NCI-H1417 (cell line): ENCODE results near the gene BIN2.

Experiments used
- DNase-seq, 3 experiments: peaks; one replicate each; lab custom pipeline; 2025; lab: John Stamatoyannopoulos, UW

Gene BIN2

DNA sequence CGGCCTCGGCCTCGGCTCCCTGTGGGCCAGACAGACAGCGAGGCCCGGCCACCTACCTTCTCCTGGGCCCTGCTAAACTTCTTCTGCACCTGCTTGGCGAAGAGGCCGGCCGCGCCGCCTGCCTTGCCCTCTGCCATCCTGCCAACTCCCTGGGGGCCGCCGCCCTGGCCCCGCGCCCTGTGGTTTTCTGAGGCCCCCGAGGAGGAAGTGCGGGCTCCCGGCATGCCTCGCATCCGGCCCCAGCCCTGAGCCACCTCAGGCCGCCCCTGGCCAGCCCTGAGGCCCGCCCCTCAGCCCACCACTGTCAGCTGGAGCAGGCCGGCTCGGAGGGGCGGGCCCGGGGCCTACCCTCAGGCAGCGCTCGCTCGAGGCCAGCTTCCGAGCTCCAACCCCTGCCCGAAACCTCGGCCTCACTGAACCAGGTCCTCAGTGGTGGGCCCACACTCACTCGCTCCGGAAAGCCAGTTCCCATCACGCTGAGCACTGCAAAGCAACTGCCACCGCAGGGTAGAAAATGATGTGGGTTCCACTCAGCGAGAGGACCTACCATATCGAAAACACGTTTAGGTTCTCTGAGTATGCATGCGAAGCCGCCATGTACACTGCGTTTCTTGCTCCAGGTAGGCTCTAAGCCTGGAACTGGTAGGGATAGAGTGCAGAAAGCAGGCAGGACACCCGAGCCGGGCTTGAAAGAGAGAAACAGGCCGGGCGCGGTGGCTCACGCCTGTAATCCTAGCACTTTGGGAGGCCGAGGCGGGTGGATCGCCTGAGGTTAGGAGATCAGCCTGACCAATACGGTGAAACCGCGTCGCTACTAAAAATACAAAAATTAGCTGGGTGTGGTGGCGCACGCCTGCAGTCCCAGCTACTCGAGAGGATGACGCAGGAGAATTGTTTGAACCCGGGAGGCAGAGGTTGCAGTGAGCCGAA is at the start of gene BIN2:
BIN2 (minus strand) TSS at position 209 of the 930 bp plus-strand sequence; CDS start at position 137, 72 bp downstream.
- DNase-seq, result no peak

DNA sequence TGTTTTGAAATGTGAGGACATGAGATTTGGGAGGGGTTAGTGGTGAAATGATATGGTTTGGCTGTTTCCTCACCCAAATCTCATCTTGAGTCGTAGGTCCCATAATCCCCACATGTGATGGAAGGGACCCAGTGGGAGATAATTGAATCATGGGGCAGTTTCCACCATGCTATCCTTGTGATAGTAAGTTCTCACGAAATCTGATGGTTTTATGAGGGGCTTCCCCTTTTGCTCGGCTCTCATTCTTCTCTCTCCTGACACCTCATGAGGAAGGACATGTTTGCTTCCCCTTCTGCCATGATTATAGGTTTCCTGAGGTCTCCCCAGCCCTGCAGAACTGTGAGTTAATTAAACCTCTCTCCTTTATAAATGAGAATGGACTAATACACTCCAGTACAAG is 49.2 kb upstream of the BIN2 start:
- no peak for DNase-seq

DNA sequence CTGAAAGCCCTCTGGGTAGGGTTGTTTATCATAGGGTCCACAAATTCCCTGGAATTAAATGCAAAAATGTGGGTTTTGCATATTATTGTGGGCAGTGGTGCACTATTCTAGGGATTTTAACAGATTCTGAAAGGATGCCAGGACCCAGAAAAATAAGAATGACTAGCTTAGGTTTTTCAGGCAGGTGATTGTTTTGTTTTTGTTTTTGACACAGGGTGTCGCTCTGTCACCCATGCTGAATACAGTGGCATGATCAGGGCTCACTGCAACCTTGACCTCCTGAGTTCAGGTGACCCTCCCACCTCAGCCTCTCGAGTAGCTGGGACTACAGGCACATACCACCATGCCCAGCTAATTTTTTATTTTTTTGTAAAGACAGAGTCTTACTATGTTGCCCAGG is 48.0 kb upstream of the BIN2 start:
- DNase-seq, result no peak

- DNase-seq, result peak; percentile 30 to 92 (median 65)
Observed at GRCh38 chr12:51371295-51371953, 47.5 kb upstream of the BIN2 start.

DNA sequence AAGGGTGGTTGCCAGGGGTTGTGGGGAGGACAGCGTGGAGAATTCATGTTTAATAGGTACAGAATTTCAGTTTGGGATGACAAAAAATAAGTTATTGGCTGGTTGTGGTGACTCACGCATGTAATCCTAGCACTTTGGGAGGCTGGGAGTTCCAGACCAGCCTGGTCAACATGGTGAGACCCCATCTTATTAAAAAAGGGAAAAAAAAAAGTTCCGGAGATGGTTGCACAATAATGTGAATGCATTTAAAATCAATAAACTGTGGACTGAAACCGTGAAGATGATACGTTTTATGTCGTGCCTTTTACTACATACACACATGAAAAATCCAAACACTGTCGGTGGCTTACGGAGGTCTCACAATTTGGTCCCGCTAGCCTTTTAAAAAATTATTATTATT is 46.7 kb upstream of the BIN2 start:
- DNase-seq, result no peak

DNA sequence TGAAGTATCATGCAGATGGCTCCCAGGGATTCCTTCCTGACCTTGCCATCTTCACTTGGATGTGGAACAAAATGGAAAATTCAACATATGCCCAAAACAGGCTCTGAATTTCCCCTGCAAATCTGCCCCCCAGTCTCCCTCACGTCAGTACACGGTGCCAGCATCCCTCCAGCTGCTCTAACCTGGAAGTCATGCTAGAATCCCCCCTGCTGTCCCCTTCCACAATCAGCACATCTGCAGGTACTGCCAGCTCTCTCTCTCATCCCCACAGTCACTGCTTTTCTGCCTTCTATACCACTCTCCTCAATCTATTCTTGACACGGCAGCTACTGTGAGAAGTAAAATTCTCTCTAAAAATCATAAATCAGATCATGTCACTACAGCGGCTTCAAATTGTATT is 45.6 kb upstream of the BIN2 start:
- DNase-seq, result no peak

- peak; percentile 56 to 77 (median 66) for DNase-seq
Observed at GRCh38 chr12:51368640-51369517, 44.9 kb upstream of the BIN2 start.

DNA sequence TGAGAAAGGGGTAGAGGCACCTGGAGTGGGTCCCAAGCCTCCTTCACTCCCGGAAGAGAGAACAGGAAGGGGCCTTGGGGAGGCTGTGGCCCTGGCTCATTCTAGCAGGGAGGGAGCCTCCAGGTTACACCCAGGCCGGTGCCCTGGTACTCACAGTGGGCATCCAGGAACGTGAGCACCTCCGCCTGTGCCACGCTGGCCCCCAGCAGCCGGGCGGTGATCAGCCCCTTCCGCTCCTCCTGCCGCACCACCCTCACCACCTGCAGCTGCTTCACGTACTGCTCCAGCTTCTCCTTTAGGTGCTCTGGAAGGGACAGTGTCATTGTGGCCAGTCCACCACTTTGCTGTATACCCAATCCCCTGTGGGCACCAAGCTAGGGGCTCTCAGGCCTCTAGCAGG is 41.3 kb upstream of the BIN2 start:
- no peak for DNase-seq

- no peak for DNase-seq
Observed at GRCh38 chr12:51364001-51364400, 40.0 kb upstream of the BIN2 start.

DNA sequence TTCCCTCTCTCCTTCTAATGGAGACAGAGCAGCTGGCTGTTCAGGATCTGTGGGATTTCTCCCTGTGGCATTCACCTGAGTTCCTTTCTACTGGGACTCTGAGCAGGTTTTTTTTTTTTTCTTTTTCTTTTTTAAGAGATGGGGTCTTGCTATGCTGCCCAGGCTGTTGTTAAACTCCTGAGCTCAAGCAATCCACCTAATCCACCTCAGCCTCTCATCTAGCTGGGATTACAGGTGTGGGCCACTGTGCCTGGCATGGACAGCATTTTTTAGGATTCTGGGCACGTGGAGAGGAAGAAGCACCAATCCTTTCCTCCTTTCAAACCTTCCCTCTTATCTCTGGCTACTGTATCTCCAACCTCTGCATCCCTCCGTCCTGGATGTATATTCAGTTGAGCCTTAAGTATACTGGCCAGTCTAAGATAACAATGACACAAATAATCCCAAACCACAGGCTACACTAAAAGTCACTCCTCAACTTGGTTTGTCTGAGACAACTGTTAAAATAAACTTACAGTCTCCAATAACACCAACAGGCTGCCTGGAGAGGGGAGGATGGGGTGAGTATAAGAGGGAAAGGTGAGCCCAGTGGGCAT is 38.9 kb upstream of the BIN2 start:
- no peak for DNase-seq

DNA sequence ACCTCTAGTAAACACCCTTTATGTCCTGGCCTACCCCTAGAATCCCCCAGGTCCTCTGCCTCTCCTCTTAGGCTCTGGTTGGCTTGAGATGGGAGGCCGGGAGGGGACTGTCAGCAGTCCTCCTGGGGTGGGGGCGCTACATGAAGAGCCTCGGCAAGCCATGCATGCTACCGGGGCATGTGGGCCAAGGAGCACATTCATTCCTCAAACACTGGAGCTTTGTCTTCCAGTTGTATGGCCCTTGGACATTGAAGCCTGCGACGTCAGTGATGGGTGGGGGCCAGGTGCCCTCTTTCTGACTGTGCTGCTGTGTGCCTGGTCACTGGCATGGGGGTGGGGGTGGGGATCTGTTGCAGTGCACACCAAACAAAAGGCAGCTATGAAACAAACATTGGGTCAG is 38.3 kb upstream of the BIN2 start:
- DNase-seq, result no peak

- peak in 1 of 3 experiments; percentile 8 for DNase-seq
Observed at GRCh38 chr12:51361161-51362016, 37.4 kb upstream of the BIN2 start.

DNA sequence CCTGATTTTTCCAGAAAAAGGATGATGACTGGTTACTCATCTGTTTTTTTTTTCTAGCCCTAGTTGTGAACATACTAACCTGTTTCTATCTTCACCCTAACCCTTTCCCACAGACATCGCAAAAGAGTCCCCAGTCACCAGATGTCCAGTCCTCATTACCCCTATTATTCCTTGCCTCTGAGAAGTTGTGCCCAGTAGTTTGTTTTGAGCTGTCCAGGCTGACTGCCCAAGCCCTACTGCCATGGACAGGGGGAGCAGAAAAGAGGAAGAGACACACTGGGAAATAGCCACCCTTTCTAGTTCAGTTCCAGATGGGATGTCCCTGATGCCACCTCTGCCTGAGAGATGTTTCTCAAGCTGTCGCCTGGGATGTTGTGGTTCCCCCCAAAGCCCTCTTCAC is 36.3 kb upstream of the BIN2 start:
- no peak for DNase-seq

GRCh38 chr12:51359851-51360250 is 35.9 kb upstream of the BIN2 start:
- DNase-seq, result no peak

DNA sequence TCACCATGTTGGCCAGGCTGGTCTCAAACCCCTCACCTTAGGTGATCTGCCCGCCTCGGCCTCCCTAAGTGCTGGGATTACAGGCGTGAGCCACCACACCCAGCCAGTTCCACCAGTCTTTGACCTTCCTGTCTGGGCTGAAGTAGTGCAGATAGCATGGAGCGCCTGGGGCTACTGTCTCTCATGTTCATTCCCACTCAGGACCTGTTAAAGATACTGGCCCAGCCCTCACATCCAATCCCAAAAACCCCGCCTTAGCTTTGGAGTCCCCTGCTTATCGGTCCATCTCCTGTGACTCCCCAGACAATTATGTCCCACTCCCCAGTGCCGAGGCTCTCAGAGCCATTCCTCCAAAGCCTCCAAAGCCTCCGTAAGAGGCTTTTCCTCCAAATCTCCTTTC is 34.5 kb upstream of the BIN2 start:
- DNase-seq, result no peak

- DNase-seq, result no peak
Observed at GRCh38 chr12:51357374-51358047, 33.5 kb upstream of the BIN2 start.

GRCh38 chr12:51351913-51352532 is 28.0 kb upstream of the BIN2 start:
- peak; percentile 37 to 77 (median 50) for DNase-seq

DNA sequence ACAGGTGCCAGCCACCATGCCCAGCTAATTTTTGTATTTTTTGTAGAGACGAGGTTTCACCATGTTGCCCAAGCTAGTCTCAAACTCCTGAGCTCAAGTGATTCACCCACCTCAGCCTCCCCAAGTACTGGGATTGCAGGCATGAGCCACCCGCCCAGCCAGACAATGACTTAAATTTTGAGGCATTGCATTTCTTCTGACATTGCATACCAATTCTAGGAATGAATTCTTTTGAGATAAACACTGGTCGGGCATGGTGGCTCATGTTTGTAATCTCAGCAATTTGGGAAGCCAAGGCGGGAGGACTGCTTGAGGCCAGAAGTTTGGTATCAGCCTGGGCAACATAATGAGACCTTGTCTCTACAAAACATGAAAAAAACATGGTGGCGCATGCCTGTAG is 25.1 kb upstream of the BIN2 start:
- DNase-seq, result no peak

- no peak for DNase-seq
Observed at GRCh38 chr12:51348116-51348515, 24.1 kb upstream of the BIN2 start.

DNA sequence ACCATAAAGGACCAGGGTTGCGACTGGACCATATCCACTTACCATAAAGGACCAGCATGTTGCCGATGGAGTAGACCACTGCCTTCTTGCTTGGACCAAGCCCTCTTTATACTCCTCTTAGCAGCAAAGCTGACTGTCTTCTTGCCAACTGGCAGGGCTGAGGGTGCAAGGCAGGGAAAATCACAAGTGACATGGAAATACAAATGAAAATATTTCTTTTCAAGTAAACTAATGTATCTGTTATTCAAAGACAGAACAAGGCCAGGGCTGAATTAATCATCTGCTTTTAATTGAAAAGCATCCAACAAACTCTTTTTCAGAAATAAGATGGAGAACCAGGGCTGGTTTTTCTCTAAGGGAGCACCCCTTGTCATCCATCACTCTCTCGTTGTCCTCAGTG is 22.6 kb upstream of the BIN2 start, which contains the start of gene CELA1:
CELA1 (minus strand) TSS at position 99 of the 400 bp plus-strand sequence; CDS start at position 58, 41 bp downstream.
- no peak for DNase-seq
